G401 (cell line): ENCODE results near the gene CLHC1. TPM values are rescaled to one million over a fixed set of nuclear protein-coding genes. Genes with fewer than 3 reads are reported as not detected.
"Not testable (repeated sequence)": the region's sequence is repeated elsewhere in the genome, so short reads cannot be mapped to it uniquely, and the experiment has no call there.

Source experiments
- DNase-seq: peaks from one replicate; pipeline ENCODE4 v3.0.0-alpha.2; 2015; ENCODE audit warnings: low spot score
- in situ Hi-C: cut with HindIII; loops from 2 replicates; pipeline ENCODE4 v1.10.0; 2016; ENCODE audit warnings: low sequenced_read_pairs, mixed read lengths
- total RNA-seq: library from RNA; depleted of rRNA; stranded (reverse); fragments of >200 nt; shearing (Covaris generic); gene quantifications from 2 replicates; pipeline ENCODE4 v1.2.3, GENCODE V29; 2014

CLHC1 gene
- total RNA-seq, 1 experiment from 2014 or later: 6.6 TPM

GRCh38 chr2:55235724-55236538 lies 3.8 kb upstream of the CLHC1 start:
- no peak for DNase-seq
- in situ Hi-C loops: no loop called here

GRCh38 chr2:55233658-55233940 lies 1.5 kb upstream of the CLHC1 start:
- no peak for DNase-seq
- in situ Hi-C loops: no loop called here

- no peak for DNase-seq
- in situ Hi-C loops: no loop called here
Measured at GRCh38 chr2:55232863-55233657, 967 bp upstream of the CLHC1 start.

- in situ Hi-C loops: no loop called here
- no peak for DNase-seq
Measured at GRCh38 chr2:55231546-55232083, 478 bp downstream of the CLHC1 start.

- in situ Hi-C loops: no loop called here
- no peak for DNase-seq
Measured at GRCh38 chr2:55230551-55230950, 1.5 kb downstream of the CLHC1 start.

- DNase-seq: no peak
- in situ Hi-C loops: no loop called here
Measured at GRCh38 chr2:55229221-55229620, 2.9 kb downstream of the CLHC1 start.

GRCh38 chr2:55228226-55228563 lies 3.9 kb downstream of the CLHC1 start:
- DNase-seq: no peak
- in situ Hi-C loops: no loop called here

GRCh38 chr2:55227437-55228225 lies 4.5 kb downstream of the CLHC1 start:
- DNase-seq, in situ Hi-C loops: not testable (repeated sequence)

GRCh38 chr2:55225481-55226020 lies 6.5 kb downstream of the CLHC1 start:
- in situ Hi-C loops: no loop called here
- DNase-seq: no peak

GRCh38 chr2:55224761-55225261 lies 7.3 kb downstream of the CLHC1 start:
- DNase-seq: peak; percentile 46
- in situ Hi-C loops: no loop called here

GRCh38 chr2:55223958-55224760 lies 7.9 kb downstream of the CLHC1 start:
- DNase-seq: no peak
- in situ Hi-C loops: no loop called here

- in situ Hi-C loops: no loop called here
Measured at GRCh38 chr2:55213822-55214221, 18.3 kb downstream of the CLHC1 start.

GRCh38 chr2:55204950-55205349 lies 27.1 kb downstream of the CLHC1 start:
- no peak for DNase-seq
- in situ Hi-C loops: no loop called here

More at GRCh38 chr2:55213822-55214221, 18.3 kb downstream of the CLHC1 start:
- DNase-seq: no peak

- in situ Hi-C loops: no loop called here
- DNase-seq: no peak
Measured at GRCh38 chr2:55204536-55204935, 27.6 kb downstream of the CLHC1 start.

GRCh38 chr2:55200416-55200815 lies 31.7 kb downstream of the CLHC1 start:
- in situ Hi-C loops: no loop called here
- DNase-seq: no peak

GRCh38 chr2:55196526-55196925 lies 35.6 kb downstream of the CLHC1 start:
- no peak for DNase-seq
- in situ Hi-C loops: no loop called here

- DNase-seq, in situ Hi-C loops: not testable (repeated sequence)
Measured at GRCh38 chr2:55191888-55192287, 40.2 kb downstream of the CLHC1 start.

- DNase-seq, in situ Hi-C loops: not testable (repeated sequence)
Measured at GRCh38 chr2:55186837-55187236, 45.3 kb downstream of the CLHC1 start.
